Measurements from ENCODE around the gene MGMT. TPM values are rescaled to one million over a fixed set of nuclear protein-coding genes. Genes with fewer than 3 reads are reported as not detected.

Gene MGMT
- total and polyA plus RNA-seq, 3 donors from 2014 or later = 32.8 to 40.7 (median 37.9) TPM

- H3K9me3 ChIP-seq = no peaks in the 10 kb centered on the region
- intact Hi-C loops (cut with DNase I; ENCODE audit: low total_unique reads) = no loop called here
- no peaks in the 10 kb centered on the region for H3K36me3 ChIP-seq (ENCODE audit: low read depth, missing control alignments)
- no peaks in the 10 kb centered on the region for H3K4me1 ChIP-seq
- H3K27ac ChIP-seq = no peak overlapping the region
- no peaks in the 10 kb centered on the region for H3K27me3 ChIP-seq
- DNase-seq = peak; percentile 29
- TF ChIP-seq, protein P1, sequence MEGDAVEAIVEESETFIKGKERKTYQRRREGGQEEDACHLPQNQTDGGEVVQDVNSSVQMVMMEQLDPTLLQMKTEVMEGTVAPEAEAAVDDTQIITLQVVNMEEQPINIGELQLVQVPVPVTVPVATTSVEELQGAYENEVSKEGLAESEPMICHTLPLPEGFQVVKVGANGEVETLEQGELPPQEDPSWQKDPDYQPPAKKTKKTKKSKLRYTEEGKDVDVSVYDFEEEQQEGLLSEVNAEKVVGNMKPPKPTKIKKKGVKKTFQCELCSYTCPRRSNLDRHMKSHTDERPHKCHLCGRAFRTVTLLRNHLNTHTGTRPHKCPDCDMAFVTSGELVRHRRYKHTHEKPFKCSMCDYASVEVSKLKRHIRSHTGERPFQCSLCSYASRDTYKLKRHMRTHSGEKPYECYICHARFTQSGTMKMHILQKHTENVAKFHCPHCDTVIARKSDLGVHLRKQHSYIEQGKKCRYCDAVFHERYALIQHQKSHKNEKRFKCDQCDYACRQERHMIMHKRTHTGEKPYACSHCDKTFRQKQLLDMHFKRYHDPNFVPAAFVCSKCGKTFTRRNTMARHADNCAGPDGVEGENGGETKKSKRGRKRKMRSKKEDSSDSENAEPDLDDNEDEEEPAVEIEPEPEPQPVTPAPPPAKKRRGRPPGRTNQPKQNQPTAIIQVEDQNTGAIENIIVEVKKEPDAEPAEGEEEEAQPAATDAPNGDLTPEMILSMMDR (IDR thresholded peaks at IDR 0.05) = no peak
- no peak for TF ChIP-seq POLR2A (IDR thresholded peaks at IDR 0.05)
- no peak overlapping the region for H3K4me3 ChIP-seq
- WGBS, 2 donors = 66 to 77% methylated on average over 10 to 12 of the region's 12 CpGs
Observed at GRCh38 chr10:129719889-129720590, 253.0 kb downstream of the MGMT start.

DNA sequence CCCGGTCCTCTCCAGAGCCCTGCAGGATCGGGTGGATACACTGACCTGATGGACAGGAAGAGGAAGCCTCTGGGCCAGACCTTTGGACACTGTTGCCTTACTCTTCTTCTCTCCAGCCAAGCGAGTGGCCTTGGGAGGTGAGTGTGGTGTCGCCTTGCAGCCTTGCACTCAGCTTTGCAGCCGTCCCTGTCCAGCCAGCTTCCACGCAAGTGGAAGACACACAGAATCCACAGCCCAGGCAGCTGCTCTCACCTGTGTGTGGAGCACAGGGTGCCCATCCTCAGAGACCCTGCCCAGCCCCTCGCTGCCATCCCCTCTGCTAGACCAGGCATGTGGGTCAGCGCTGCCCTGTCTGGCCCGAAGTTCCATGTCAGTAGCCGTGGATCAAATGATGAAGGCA lies 258.0 kb downstream of the MGMT start:
- Histone ChIP-seq H3K36me3 (ENCODE audit: low read depth, missing control alignments) (no peaks in the 10 kb centered on the region), H3K9me3 (no peaks in the 10 kb centered on the region), H3K4me3 (no peak overlapping the region), H3K27me3 (no peaks in the 10 kb centered on the region), H3K4me1 (no peaks in the 10 kb centered on the region), H3K27ac (no peak overlapping the region)
- 82 to 85% methylated on average over 8 to 10 of the region's 10 CpGs for WGBS, 2 donors
- intact Hi-C loops (cut with DNase I; ENCODE audit: low total_unique reads) = no loop called here
- TF ChIP-seq, protein P1 (IDR thresholded peaks at IDR 0.05) = no peak
- TF ChIP-seq POLR2A (IDR thresholded peaks at IDR 0.05) = no peak
- DNase-seq = no peak

GRCh38 chr10:129725482-129725881 lies 258.4 kb downstream of the MGMT start:
- TF ChIP-seq, protein P1 (IDR thresholded peaks at IDR 0.05) = no peak
- no peak for TF ChIP-seq POLR2A (IDR thresholded peaks at IDR 0.05)
- no peaks in the 10 kb centered on the region for H3K4me1 ChIP-seq
- H3K27me3 ChIP-seq = no peaks in the 10 kb centered on the region
- H3K9me3 ChIP-seq = no peaks in the 10 kb centered on the region
- H3K36me3 ChIP-seq (ENCODE audit: low read depth, missing control alignments) = no peaks in the 10 kb centered on the region
- DNase-seq = no peak
- H3K4me3 ChIP-seq = no peak overlapping the region
- no peak overlapping the region for H3K27ac ChIP-seq
- intact Hi-C loops (cut with DNase I; ENCODE audit: low total_unique reads) = no loop called here
- WGBS, 2 donors = 93 to 97% methylated on average over 9 of the region's 9 CpGs

GRCh38 chr10:129725890-129726631 lies 259.0 kb downstream of the MGMT start:
- intact Hi-C loops (cut with DNase I; ENCODE audit: low total_unique reads) = no loop called here

More at GRCh38 chr10:129725890-129726631, 259.0 kb downstream of the MGMT start:
- Histone ChIP-seq H3K4me1 (no peaks in the 10 kb centered on the region), H3K36me3 (ENCODE audit: low read depth, missing control alignments) (no peaks in the 10 kb centered on the region), H3K4me3 (no peak overlapping the region), H3K27me3 (no peaks in the 10 kb centered on the region), H3K27ac (no peak overlapping the region), H3K9me3 (no peaks in the 10 kb centered on the region)
- TF ChIP-seq POLR2A (IDR thresholded peaks at IDR 0.05) = no peak
- TF ChIP-seq, protein P1 (IDR thresholded peaks at IDR 0.05) = no peak
- DNase-seq = no peak
- WGBS, 2 donors = 92 to 94% methylated on average over 10 of the region's 10 CpGs

Measured in testis (tissue), 3 donors.